IPS-11a (cell line): ENCODE data around the gene TMEM176B.
"Not testable (repeated sequence)": the region's sequence is repeated elsewhere in the genome, so short reads cannot be mapped to it uniquely, and the experiment has no call there.

ENCODE experiments used
- H3K4me3 ChIP-seq: one replicate; pipeline ENCODE4 v1.5.1; 2013; ENCODE audit warnings: low read depth, low read length, control low read depth

Gene TMEM176B

DNA sequence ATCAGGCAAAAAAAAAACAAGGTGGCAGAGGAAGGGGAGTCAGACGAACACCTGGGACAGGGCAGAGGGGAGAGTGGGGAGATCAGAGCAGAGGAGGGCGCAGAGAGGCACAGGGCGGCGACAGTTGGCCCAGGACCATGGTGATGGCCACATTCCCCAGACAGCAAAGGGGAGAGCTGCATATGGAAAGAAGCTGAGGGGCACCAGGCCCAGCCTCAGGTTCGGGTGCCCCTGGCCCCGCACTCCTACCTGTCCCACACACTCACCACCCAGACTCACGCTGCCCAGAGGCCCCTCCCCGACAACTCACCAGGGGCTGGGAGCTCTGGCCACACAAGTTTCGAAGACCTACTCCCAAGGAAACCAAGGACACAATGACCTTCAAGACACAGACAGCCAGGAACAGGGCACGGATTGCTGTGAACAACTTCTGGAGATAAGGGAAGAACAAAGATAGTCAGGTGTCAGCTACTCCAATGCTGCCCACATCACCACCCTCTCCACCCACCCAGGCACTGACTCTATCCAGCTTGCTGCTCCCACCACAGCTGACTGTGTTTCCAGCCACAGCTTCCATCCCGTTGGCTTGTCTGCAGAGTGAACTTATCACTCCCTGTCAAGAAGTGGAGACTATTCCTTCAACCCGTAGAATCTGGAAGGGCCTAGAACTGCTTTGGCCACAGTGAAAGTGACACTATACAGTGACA lies 8.3 kb downstream of the TMEM176B start:
- no peak overlapping the region for H3K4me3 ChIP-seq

DNA sequence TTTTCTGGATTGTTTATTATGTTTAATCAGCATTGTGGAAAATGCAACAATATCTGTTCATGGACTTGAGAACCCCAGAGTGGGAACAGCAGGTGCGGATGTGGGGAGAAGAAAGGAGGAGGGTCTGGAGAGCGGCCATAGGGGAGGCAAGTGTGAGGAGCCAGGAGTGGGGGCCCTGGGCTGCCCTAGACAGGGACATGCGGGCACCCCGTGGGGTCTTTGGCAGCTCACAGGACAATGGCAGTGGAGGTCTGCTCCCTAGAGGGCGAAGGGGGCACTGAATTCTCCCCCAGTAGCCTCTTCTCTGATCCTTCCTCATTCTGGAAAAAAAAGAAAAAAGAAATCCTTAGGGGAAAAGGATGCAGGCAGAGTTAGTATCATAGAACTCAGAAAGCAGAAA lies 8.9 kb downstream of the TMEM176B start:
- no peak overlapping the region for H3K4me3 ChIP-seq

- H3K4me3 ChIP-seq, result no peak overlapping the region
Observed at GRCh38 chr7:150790416-150791075, 9.6 kb downstream of the TMEM176B start.

DNA sequence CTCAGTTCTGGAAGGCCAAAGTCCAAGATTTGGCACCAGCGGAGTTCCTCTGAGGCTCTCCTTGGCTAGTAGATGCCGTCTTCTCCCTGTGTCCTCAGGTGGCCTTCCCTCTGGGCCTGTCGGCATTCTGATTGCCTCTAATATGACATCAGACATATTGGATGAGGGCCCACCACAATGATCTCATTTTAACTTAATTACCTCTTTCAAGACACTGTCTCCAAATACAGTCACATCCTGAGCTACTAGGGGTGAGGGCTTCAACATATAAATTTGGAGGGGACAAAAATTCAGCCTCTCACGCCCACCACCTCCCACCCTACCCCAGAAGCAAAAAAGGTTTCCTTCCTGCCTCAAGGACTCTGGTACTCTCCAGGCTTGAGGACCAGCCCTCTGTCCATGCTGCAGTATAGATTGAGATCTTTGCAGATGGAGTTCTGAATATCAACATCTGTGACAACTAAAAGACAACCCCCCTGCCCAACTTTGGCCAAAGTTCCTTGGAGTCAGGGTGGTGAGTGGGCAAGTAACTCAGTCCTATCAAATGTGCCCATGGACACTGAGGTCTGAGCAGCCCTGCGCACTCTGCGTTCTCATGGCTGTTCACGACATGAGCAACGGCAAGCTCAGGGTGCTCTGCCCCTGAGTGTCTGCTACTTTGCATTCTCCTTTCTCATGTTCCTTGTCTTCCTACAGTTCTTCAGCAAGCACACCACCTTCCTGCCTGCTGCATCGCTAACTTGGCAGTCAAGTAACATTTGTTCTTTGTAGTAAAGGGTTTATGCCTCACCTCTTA lies 11.5 kb downstream of the TMEM176B start:
- H3K4me3 ChIP-seq, result no peak overlapping the region

DNA sequence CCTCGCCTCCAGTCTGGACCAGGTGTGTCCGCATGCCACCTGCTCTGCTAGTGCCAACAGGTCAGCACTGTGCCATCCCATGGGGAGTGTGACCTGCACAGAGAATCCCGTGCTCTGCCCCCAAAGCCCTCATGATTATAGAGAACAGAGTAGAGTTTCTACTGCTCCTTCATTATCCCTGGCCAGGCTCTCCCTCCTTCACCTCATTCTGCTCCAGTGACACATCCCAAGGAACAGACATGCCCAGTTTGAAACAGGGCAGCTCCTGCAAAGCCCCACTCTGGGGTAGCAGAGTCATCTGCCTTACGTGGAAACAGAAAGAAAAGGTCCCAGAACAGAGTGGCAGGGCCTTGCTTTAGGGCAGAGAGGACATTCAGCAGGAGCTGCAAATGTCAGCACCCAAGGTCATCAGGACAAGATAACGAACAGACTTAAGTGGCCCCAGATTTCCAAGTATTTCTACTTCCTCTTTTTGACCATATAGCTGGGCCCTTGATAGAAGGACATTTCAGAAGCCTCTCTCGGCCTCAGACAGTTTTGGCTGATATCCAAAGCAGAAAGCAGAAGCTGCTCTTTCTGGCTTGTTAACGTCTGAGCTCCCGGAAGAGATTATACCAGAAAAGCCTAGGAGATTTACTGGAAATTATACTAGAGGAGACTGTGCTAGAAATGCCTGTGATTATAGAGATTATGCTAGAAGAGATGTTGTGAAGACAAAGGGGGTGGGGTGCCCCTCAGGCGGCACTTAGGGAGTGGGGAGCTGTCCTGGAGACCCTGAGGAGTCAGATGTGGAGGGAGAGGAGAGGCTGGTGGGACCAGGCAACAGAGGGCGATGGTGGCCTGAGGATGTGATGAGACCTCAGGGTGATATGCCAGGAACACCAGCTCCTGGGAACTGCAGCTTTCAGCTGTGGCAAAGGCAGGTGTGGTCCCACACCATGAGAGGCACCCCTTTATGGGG lies 12.6 kb downstream of the TMEM176B start:
- H3K4me3 ChIP-seq, result no peak overlapping the region

GRCh38 chr7:150784954-150785353 lies 15.2 kb downstream of the TMEM176B start:
- H3K4me3 ChIP-seq, result no peak overlapping the region

GRCh38 chr7:150784120-150784736 lies 15.9 kb downstream of the TMEM176B start:
- H3K4me3 ChIP-seq, result no peak overlapping the region

- no peak overlapping the region for H3K4me3 ChIP-seq
Observed at GRCh38 chr7:150781961-150782360, 18.2 kb downstream of the TMEM176B start.

GRCh38 chr7:150781103-150781502 lies 19.1 kb downstream of the TMEM176B start:
- no peak overlapping the region for H3K4me3 ChIP-seq

DNA sequence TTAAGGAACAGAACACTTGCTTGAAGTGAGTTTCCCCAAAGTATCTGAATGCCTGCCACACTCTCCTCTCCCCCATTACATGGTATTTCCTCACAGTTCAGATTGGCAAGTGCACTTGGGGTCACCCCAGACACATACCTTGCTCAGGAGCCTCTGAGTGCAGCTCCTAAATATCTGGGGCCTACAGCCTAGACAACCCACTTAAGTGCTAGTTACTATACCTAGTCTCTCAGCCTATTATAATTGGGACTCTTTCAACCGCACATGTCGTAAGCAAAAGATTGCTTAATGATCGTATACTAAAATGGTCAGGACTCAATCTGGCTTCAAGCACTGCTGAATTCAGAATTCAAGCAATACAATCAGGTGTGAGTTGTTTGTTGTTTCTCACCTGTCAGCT lies 19.9 kb downstream of the TMEM176B start:
- H3K4me3 ChIP-seq, result no peak overlapping the region

GRCh38 chr7:150778738-150779301 lies 21.3 kb downstream of the TMEM176B start:
- H3K4me3 ChIP-seq, result no peak overlapping the region

GRCh38 chr7:150778014-150778737 lies 22.0 kb downstream of the TMEM176B start:
- no peak overlapping the region for H3K4me3 ChIP-seq

DNA sequence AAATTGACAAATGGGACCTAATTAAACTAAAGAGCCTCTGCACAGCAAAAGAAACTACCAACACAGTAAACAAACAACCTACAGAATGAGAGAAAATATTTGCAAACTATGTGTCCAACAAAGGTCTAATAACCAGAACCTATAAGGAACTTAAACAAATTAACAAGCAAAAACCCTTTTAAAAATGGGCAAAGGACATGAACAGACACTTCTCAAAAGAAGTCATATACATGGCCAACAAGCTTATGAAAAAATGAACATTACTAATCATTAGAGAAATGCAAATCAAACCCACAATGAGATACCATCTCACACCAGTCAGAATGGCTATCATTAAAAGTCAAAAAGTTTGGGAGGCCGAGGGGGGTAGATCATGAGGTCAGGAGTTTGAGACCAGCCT lies 26.0 kb downstream of the TMEM176B start:
- H3K4me3 ChIP-seq, result not testable (repeated sequence)

- no peak overlapping the region for H3K4me3 ChIP-seq
Observed at GRCh38 chr7:150769768-150770167, 30.4 kb downstream of the TMEM176B start.

GRCh38 chr7:150766334-150766709 lies 33.8 kb downstream of the TMEM176B start:
- no peak overlapping the region for H3K4me3 ChIP-seq

DNA sequence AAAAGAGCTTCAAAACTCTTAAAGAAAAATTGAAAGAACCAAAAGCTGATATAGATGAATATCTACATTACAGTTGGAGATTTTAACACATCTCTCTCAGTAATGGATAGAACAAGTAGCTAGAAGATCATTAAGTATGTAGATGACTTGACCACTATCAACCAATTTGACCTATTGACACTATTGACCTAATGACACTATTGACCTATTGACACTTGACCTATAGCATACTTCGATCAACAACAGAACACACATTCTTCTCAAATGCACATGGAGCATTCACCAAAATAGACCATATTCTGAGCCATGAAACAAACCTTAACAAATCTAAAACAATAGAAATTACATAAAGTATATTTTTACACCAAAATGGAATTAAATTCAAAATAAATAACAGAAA lies 40.7 kb downstream of the TMEM176B start:
- no peak overlapping the region for H3K4me3 ChIP-seq

- H3K4me3 ChIP-seq, result no peak overlapping the region
Observed at GRCh38 chr7:150756858-150757257, 43.3 kb downstream of the TMEM176B start.

DNA sequence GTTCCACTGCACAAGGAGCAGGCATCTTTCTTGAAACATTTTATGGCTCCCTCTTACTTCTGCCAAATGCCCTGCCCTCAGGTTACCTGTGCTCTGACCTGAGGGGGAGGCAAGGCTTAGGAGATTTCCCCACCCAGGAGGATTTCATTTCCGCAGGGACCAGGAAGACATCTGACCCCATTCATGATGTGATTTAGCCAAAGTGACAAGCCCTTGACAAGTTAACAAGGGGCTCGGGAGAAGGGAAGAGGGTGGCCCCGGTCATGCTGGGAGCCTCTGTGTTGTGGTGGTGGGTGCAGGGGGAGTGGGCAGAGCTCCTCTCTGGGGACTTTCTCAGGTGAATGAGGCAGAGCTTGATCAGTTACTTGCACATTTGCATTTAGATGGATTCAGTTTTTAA lies 44.0 kb downstream of the TMEM176B start:
- no peak overlapping the region for H3K4me3 ChIP-seq

DNA sequence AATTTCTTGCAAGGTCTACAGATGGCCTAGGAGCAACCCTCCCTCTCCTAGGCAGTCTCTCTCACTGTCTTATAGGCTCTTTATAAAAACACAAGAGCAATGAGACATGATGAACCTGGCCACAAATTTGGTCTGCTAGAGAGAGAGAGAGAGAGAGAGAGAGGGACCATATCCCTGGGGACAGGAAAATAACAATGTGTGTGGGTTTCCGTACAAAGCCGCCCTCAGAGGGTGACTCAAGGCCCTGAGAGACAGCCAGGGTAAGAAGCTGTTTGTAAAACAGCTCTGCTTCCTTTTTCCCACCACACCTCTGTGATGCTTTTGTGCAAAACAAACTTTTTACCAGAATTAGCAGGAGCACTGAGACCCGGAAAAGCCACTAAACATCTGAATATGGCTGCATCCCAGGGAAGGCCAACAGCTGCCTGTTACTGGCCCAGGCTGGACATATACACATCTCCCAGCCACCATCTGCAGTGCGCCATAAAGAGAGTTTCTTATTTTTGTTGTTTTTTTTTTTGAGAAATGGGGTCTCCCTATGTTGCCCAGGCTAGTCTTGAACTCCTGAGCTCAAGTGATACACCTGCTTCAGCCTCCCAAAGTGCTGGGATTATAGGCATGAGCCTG lies 44.6 kb downstream of the TMEM176B start:
- no peak overlapping the region for H3K4me3 ChIP-seq
